GM10266 (cell line): Measurements from ENCODE around the gene HTR1B.

Source experiments
- DNase-seq: peaks from one replicate; pipeline ENCODE4 v3.0.0; 2012; ENCODE audit errors: extremely low spot score
- CTCF ChIP-seq: IDR thresholded peaks from 2 replicates; pipeline ENCODE4 v1.5.1; 2012; ENCODE audit warnings: mild to moderate bottlenecking, low read depth; ENCODE audit not compliant: control insufficient read depth, insufficient read depth; ENCODE audit errors: missing control alignments

The HTR1B gene

DNA sequence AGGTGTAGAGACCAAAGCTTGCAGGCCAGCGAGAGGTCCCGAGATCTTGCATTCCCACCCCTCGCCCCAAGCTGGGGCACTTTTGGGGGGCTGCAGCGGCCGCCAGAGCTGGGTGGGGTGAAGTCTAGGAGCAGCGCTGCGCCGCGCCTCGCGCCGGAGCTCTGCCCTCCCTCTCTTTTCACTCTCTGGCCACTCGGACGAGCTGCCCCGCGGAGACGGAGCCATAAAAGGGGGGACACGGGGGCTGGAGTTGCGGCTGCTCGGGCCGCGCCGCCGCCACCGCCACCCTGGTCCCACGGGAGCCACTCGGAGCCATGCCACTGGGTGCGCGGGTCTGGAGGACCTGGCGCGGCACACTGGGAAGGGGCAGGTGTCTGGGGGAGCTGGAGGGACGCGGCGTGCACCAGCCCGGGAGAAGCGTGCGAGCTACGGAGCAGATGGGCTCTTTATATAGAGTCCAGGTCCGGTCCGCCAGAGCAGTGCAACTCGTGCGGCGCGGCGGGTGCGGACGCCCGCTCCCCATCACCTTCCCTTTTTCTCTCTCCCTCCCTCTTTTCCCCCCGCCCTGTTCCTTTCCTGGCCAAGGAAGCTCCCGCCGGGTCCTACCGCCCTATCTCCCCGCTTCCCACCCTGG, 687 bp upstream of the HTR1B start:
- DNase-seq: no peak
- TF ChIP-seq CTCF: no peak

DNA sequence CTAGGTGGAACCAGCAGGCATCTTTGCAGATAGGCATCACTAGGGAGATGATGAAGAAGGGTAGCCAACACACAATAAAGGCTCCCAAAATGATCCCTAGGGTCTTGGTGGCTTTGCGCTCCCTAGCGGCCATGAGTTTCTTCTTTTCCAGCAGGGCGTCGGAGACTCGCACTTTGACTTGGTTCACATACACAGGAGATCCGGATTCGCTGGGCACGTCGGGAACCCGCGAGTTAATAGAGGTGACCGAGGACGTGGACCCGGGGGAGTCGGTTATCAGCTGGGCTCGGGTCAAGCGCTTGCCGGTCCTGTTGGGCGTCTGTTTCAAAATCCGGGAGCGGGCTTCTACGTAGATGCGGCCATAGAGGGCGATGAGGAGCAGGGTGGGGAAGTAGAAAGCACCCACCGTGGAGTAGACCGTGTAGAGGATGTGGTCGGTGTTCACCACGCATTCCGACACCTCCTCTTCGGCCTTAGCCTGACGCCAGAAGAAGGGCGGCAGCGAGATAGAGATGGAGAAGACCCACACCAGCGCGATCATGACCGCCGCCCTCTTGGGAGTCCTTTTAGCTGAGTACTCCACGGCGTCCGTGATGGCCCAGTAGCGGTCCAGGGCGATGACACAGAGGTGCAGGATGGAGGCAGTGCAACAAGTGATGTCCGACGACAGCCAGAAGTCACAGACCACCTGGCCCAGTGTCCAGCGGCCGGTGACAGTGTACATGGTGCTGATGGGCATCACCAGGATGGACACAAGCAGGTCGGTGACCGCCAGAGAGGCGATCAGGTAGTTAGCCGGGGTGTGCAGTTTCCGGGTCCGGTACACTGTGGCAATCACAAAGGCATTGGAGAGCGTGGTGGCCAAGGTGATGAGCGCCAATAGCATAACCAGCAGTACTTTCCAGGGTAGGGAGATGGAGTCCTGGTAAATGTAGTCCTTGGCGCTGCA, 658 bp downstream of the HTR1B start:
- no peak for DNase-seq
- no peak for TF ChIP-seq CTCF

DNA sequence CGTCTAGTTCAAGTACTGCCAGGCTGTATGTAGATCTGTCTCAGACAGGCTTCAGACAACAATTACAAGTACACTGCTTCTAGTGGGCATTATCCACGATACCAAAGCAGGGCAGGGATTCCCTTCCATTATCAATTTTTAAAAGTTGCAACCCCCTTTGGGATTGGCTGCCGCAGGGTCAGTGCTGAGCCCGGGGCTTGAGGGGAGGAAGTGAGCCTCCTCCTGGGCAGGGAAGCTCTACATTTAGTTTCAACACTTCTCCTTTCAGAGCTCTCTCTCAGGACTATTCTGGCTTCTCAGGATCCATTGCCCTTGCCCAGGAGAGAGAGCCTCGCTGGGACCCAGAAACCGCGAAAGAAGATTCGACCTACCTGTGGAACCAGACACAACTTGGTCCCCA, 1.5 kb downstream of the HTR1B start:
- DNase-seq: no peak
- TF ChIP-seq CTCF: no peak

- no peak for TF ChIP-seq CTCF
- DNase-seq: no peak
Measured at GRCh38 chr6:77458421-77458820, 4.9 kb downstream of the HTR1B start.

GRCh38 chr6:77457720-77458349, 5.5 kb downstream of the HTR1B start:
- peak; percentile 71 for TF ChIP-seq CTCF
- peak; percentile 62 for DNase-seq

- no peak for TF ChIP-seq CTCF
- no peak for DNase-seq
Measured at GRCh38 chr6:77456531-77457248, 6.6 kb downstream of the HTR1B start.
